Measurements from ENCODE around the gene ZNF124. TPM values are rescaled to one million over a fixed set of nuclear protein-coding genes. Genes with fewer than 3 reads are reported as not detected.

ZNF124 gene
- total and polyA plus RNA-seq, 2 of the 13 experiments (the other 11 are each of a cell fraction or from before 2014, with no cell fraction given), result 9.7 to 134 TPM

- TF ChIP-seq ZNF775 (CRISPR knock-in tag; IDR thresholded peaks at IDR 0.05; ENCODE audit: borderline replicate concordance) (no peak), SKI (IDR thresholded peaks at IDR 0.05; ENCODE audit: partially characterized antibody) (no peak), ZNF576 (CRISPR knock-in tag; IDR thresholded peaks at IDR 0.05) (no peak; the same call in 1 of the 2 replicates), MYC (CRISPR knock-in tag; IDR thresholded peaks at IDR 0.05; ENCODE audit: borderline replicate concordance) (peak; percentile 77), CREBL2 (CRISPR knock-in tag; IDR thresholded peaks at IDR 0.05; ENCODE audit: borderline replicate concordance) (no peak), NR2F6 (IDR thresholded peaks at IDR 0.05) (no peak), NR2F6 (CRISPR knock-in tag; IDR thresholded peaks at IDR 0.05) (0 out of 2 replicates have a peak, but pooled peaks have one; percentile 24), ELF3 (CRISPR knock-in tag; IDR thresholded peaks at IDR 0.05) (peak; percentile 9; the same call in 1 of the 2 replicates)
These were observed 59.9 kb downstream of the ZNF124 start (continued) for GRCh38 chr1:247111700-247112478.

- peak; percentile 2 for ATAC-seq
- Histone ChIP-seq H3K4me3 (replicated peaks in 1 of 3; ENCODE audit: insufficient read depth in 1 of 3, low read depth in 2 of 3, low read length in 3 of 3) (peak overlapping the region; percentile 71 to 82 (median 77)), H3K4me1 (ENCODE audit: insufficient read depth, low read length) (peaks cover 46% of the 10 kb centered on the region), H3K79me2 (ENCODE audit: insufficient read depth, low read length) (peaks cover 4% of the 10 kb centered on the region), H3K36me3 (replicated peaks in 1 of 2; ENCODE audit: control insufficient read depth in 1 of 2, insufficient read depth in 2 of 2, low read length in 2 of 2) (no peaks in the 10 kb centered on the region), H3K9me3 (ENCODE audit: low read length) (no peaks in the 10 kb centered on the region), H3K27me3 (ENCODE audit: control insufficient read depth in 1 of 2, insufficient read depth in 2 of 2, low read length in 2 of 2) (no peaks in the 10 kb centered on the region), H2AFZ (ENCODE audit: low read length) (no peak overlapping the region), H3K27ac (ENCODE audit: extremely low read length, insufficient read depth, low read length) (peak overlapping the region; percentile 85), H3K9ac (ENCODE audit: insufficient read depth, low read depth, low read length) (peak overlapping the region; percentile 79), H3K4me2 (ENCODE audit: low read depth, low read length) (peak overlapping the region; percentile 83), H4K20me1 (ENCODE audit: insufficient read depth, low read length) (no peaks in the 10 kb centered on the region)
- BruUV-seq (replicated peaks), result no TSS peak
- in situ Hi-C loops (cut with HindIII; ENCODE audit: extremely low pct_ligation_motif_present, low pct_unique_long_range_greater_than_20kb) (no loop called here), intact Hi-C loops (cut with micrococcal nuclease; ENCODE audit: unreplicated experiment) (loop anchor here (5.0 to 10.0 kb wide), 4 partner anchors 104 to 221 kb away; partner anchors contain the start of genes AHCTF1, ZNF496 and ZNF695)
- ChIA-PET CTCF (ENCODE audit: low intra/inter-chr PET ratio, low total read pairs) (no interaction called here), POLR2A (no interaction called here)
- WGBS (ENCODE audit: low lambda C conversion rate), result 9% methylated on average over 4 of the region's 62 CpGs
- no peak for DNase-seq (ENCODE audit: low spot score)
- no peak for FAIRE-seq
- TF ChIP-seq RXRB (CRISPR knock-in tag; IDR thresholded peaks at IDR 0.05; ENCODE audit: borderline replicate concordance) (no peak), GABPA (IDR thresholded peaks at IDR 0.05; ENCODE audit: low read depth, low read length) (0 out of 2 replicates have a peak, but pooled peaks have one; percentile 13), GABPA (CRISPR knock-in tag; IDR thresholded peaks at IDR 0.05; ENCODE audit: low read depth) (no peak), KLF12 (CRISPR knock-in tag; IDR thresholded peaks at IDR 0.05; ENCODE audit: borderline replicate concordance) (no peak), ZNF597 (CRISPR knock-in tag; IDR thresholded peaks at IDR 0.05) (no peak), SP2 (CRISPR knock-in tag; IDR thresholded peaks at IDR 0.05) (no peak), PRPF4 (IDR thresholded peaks at IDR 0.05; ENCODE audit: low read depth, low read length, poor library complexity, severe bottlenecking) (no peak), U2AF1 (optimal IDR thresholded peaks at IDR 0.05; ENCODE audit: low read depth, low read length) (peak; percentile 12), SALL2 (CRISPR knock-in tag; IDR thresholded peaks at IDR 0.05) (peak; percentile 14; the same call in 1 of the 2 replicates), ZFP62 (CRISPR knock-in tag; IDR thresholded peaks at IDR 0.05) (no peak), ZNF260 (CRISPR knock-in tag; IDR thresholded peaks at IDR 0.05; ENCODE audit: borderline replicate concordance, low read depth) (no peak), GTF3A (CRISPR knock-in tag; conservative IDR thresholded peaks at IDR 0.05) (no peak), ZNF790 (CRISPR knock-in tag; IDR thresholded peaks at IDR 0.05; ENCODE audit: borderline replicate concordance) (no peak), ZNF136 (CRISPR knock-in tag; IDR thresholded peaks at IDR 0.05; ENCODE audit: low read depth) (no peak), ZNF607 (CRISPR knock-in tag; IDR thresholded peaks at IDR 0.05; ENCODE audit: borderline replicate concordance) (no peak), GPN1 (CRISPR knock-in tag; IDR thresholded peaks at IDR 0.05; ENCODE audit: borderline replicate concordance) (no peak)
These were observed 60.5 kb downstream of the ZNF124 start for GRCh38 chr1:247111259-247111699.

Measured in HepG2 (cell line).